HG03457 (cell line): Measurements from ENCODE around the gene HCST.
"Not testable (repeated sequence)": the region's sequence is repeated elsewhere in the genome, so short reads cannot be mapped to it uniquely, and the experiment has no call there.

ENCODE experiments used
- ATAC-seq: cut with Tn5 transposase; IDR thresholded peaks from one replicate; pipeline ENCODE4 v1.9.1; 2021; ENCODE audit warnings: moderate number of reproducible peaks; ENCODE audit not compliant: unreplicated experiment

HCST gene

DNA sequence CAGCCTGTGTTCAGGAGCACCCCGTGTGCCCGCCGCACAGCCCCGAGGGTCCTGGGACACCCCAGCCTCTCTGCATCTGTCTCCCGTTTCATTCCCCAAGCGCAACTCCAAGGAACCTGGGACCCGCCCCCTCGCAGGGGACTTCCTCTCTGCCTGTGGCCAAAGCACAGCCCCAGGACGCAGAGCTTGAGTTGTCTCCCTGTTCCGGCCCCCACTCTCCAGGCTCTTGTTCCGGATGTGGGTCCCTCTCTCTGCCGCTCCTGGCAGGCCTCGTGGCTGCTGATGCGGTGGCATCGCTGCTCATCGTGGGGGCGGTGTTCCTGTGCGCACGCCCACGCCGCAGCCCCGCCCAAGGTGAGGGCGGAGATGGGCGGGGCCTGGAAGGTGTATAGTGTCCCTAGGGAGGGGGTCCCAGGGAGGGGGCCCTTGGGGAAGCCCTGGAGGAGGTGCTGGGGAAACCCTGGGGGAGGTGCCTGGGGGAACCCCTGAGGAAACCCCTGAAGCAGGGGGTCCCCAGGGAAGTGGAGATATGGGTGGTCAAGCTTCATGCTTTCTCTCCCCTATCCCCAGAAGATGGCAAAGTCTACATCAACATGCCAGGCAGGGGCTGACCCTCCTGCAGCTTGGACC, 1.3 kb downstream of the HCST start:
- no peak for ATAC-seq

DNA sequence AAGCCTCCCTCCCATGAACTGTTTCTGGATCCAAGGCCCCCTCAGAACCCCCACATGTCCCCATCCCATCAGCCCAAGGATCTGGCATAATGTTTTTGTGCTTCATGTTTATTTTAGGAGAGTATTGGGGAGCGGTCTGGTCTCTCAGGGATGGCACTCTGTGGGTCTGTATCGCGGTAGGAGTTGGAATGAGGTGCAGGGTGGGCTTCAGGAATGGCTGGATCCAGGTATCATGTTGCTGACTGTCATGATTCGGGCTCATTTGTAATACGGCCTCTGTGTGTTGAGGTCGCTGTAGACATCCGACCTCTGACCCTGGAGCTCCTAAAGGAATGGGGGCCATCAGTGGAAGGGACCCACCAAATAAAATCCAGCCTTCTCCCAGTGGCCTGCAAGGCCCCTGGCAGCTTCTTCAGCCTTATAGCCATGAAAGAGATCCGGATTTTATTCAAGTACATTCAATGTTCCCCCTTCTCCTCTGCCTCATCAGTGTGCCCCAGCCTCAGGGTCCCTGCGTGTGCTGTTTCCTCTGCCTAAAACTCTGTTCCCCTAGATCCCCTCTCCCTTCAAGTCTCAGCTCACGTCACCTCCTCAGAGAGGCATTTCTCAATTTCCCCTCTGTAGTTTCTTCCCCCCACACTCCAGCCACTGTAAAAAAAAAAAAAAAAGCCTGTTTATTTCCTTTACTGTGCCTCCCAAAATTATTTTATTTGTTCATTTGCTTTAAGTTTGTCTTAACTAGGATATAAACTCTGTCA, 2.2 kb downstream of the HCST start:
- no peak for ATAC-seq

DNA sequence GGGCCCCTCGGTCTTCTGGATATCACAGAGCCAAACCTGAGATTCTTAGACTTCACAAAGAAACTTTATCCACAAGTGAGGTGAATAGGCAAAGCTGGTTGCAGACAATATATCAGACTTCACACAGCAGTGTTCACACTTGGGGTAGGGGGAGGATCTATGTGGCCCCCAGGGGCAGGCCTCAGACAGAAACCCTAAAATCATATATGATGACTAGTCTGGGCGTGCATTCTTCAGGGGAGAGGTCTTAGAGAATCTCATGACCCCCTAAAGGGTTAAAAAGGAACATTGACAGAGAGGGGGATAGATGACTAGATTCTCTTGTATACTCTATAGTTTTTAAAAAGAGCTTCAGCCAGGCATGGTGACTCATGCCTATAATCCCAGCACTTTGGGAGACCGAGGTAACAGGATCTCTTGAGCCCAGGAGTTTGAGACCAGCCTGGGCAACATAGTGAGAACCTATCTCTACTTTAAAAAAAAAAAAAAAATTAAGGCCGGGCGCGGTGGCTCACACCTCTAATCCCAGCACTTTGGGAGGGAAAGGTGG, 2.9 kb downstream of the HCST start:
- no peak for ATAC-seq

DNA sequence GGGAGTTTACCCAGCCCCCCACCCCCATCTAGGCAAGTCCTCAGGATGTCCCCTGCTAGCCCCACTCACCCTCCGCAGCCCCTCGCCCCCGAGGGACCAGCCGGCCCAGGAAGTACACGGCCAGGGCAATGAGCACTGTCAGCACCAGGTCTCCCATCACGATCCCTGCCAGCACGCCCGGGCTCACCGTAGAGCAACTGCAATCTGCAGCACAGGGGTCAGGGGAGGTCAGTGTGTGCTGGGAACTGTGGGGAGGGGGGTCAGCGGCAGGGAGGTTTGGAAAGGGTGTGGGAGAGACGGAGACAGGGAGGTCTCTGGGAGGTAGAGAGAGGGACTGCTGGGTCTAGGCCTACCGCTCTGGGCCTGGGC, 5.0 kb downstream of the HCST start:
- ATAC-seq, result no peak

- ATAC-seq, result no peak
Measured at GRCh38 chr19:35908010-35908441, 5.7 kb downstream of the HCST start, which contains the start of gene TYROBP. TYROBP (minus strand) TSS chr19:35908295; CDS start chr19:35908228, 67 bp downstream.

DNA sequence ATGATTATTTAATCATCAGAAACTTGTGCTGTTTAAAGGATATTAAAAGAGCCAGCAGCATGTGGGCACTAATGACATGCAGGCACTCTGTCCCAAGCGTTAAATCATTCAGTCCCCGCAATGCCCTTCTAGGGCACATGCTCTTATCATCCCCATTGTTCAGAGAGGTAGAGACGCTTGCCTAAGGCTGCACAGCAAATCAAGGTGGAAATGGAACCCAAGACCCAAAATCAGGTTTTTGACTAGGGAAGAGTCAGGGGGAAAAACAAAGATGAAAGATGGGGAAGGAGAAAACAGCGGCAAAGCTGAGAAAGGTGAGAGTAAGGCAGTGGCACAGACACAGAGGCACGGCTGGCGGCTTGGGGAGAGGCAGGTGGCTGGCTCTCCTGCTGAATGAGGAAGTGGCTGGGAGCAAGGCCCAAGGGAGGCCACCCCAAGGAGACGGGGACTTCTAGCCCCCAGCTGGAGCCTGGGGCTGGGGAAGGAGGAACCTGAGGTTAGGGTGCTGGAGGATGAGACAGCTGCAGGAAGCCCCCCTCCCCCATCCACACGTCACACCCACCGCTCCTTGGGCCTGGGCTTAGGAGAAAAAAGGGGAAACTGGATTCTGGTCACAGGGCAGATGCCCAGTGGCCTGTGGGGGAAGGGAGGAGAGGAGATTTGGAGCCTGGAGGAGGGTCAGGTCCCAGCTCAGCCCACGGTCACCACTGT, 6.8 kb downstream of the HCST start:
- no peak for ATAC-seq

- ATAC-seq, result no peak
Measured at GRCh38 chr19:35909684-35910035, 7.3 kb downstream of the HCST start.

GRCh38 chr19:35910355-35910754, 8.0 kb downstream of the HCST start:
- not testable (repeated sequence) for ATAC-seq

GRCh38 chr19:35911173-35911572, 8.8 kb downstream of the HCST start:
- ATAC-seq, result no peak

GRCh38 chr19:35911790-35912189, 9.5 kb downstream of the HCST start:
- ATAC-seq, result no peak

- ATAC-seq, result no peak
Measured at GRCh38 chr19:35913589-35913988, 11.3 kb downstream of the HCST start.

DNA sequence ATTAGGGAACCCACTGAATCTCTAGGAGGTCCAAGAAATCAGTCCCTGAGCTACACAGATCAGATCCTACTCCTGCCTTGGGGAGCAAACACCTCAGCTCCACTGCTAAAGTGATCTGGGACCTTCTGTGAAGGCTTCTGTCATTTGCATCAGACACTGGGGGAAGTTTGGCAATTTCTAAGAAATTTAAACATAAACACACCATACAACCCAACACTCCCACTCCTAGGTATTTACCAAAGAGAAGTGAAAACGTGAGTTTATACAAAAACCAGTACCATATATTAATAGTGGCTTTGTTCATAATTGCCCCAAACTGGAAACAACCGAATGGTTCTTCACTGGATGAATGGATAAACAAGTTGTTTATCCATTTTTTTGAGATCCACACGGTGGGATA, 13.1 kb downstream of the HCST start:
- no peak for ATAC-seq

DNA sequence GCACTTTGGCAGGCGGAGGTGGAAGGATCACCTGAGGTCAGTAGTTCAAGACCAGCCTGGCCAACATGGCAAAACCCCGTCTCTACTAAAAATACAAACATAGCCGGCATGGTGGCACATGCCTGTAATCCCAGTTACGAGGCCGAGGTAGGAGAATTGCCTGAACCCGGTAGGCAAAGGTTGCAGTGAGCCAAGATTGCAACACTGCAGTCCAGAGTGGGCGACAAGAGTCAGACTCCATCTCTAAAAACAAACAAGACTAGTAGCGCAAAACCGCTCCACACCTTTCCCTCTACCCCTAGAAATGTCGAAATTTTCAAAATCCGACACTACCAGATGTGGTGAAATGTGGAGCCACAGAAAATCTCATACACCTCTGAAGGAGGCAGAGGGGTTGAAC, 17.0 kb downstream of the HCST start:
- ATAC-seq, result no peak

GRCh38 chr19:35921012-35921411, 18.7 kb downstream of the HCST start:
- no peak for ATAC-seq

DNA sequence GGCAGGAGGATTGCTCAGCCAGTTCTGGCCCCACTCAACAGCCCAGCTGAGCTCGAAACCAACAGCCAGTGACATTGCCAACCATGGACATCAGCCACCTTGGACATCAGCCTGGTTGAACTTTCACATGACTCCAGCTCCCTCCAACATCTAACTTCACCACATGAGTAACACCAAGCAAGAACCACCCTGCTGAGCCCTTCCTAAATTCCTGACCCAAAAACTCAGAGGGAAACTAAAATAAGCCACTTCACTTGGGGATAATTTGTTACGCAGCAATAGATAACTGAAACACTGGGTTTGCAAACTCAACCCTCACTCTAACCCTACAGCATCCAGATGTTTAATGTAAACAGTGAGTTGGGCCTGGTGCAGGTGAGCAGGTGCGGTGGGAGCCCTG, 23.2 kb downstream of the HCST start:
- ATAC-seq, result no peak

DNA sequence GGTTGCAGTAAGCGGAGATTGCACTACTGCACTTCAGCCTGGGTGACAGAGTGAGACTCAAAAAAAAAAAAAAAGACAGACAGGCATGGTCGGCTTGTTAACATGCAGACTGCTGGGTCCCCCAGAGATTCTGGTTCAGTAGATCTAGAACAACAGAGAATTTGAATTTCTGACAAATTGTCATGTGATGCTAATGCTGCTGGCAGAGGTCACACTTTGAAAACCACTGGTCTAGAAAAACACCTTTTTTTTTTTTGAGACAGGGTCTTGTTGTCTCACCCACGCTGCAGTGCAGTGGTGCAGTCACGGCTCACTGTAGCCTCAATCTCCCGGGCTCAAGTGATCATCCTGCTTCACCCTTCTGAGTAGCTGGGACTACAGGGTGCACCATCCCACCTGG, 26.2 kb downstream of the HCST start:
- ATAC-seq, result no peak

DNA sequence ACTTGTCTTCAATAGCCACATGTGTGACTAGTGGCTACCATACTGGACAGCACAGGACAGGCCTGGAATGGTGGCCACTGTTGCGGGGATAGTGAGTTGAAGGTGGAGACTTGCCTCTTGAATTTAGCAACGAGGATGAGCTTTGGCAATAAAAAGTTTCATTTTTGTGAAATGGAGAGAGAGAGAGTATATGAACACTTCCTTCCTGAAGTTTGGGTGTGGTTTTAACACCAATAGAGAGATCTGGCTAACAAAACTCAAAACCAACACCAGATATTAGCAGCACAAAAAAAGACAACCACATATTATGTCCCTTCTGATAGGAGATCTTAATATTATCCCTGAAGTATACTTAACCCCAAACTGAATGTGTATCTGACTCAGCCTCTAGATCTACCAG, 27.5 kb downstream of the HCST start:
- no peak for ATAC-seq

GRCh38 chr19:35931161-35931873, 29.0 kb downstream of the HCST start:
- ATAC-seq, result peak; percentile 88

DNA sequence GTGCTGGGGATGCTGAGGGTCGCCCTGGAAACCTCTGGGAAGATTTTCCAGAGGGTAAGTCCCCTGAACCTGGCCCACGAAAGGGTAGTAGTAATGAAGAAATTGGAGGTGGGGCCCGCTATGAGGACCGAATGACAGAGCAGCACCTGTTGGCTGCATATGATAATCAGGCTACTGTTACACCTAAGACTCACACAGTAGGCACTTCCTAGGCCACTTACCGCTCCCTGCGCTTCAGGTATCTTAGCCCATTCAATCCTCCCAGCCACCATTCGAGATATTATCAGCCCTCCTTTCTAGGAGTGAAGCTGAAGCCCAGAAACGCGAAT, 29.5 kb downstream of the HCST start:
- peak; percentile 8 for ATAC-seq

GRCh38 chr19:35932291-35932936, 30.1 kb downstream of the HCST start:
- ATAC-seq, result no peak
